ENCODE measurements around the gene B4GALT2.

- TF ChIP-seq CTCF (IDR thresholded peaks at IDR 0.05; ENCODE audit: extremely low read depth in 1 of 2, insufficient read depth in 1 of 2, low read depth in 1 of 2, low read length in 2 of 2) (peak; percentile 70 to 78), MAX (IDR thresholded peaks at IDR 0.05; ENCODE audit: insufficient read depth, insufficient read length) (no peak), GATA2 (IDR thresholded peaks at IDR 0.05; ENCODE audit: insufficient read depth, insufficient read length, low read depth, low read length) (no peak), EZH2 (IDR thresholded peaks at IDR 0.05; ENCODE audit: borderline replicate concordance, low read depth, low read length, severe bottlenecking) (no peak), FOS (IDR thresholded peaks at IDR 0.05; ENCODE audit: borderline replicate concordance, insufficient read depth, low read length) (no peak)
Observed at GRCh38 chr1:44036409-44037139, 57.6 kb downstream of the B4GALT2 start.

Measured in endothelial cell of umbilical vein (primary cell).